NCI-H1092 (cell line): ENCODE data around the gene AMY2B.
"Not testable (repeated sequence)": the region's sequence is repeated elsewhere in the genome, so short reads cannot be mapped to it uniquely, and the experiment has no call there.

Experiments used
- DNase-seq: peaks from one replicate; lab custom pipeline; 2025; lab: John Stamatoyannopoulos, UW

Gene AMY2B

GRCh38 chr1:103571289-103571688 lies at the start of gene AMY2B:
AMY2B (plus strand) TSS chr1:103571589; CDS start chr1:103571603, 14 bp downstream.
- DNase-seq = not testable (repeated sequence)

- DNase-seq = no peak
These were observed 48.0 kb upstream of the AMY2B start for GRCh38 chr1:103523346-103523745.

GRCh38 chr1:103525114-103525606 lies 46.2 kb upstream of the AMY2B start:
- no peak for DNase-seq

GRCh38 chr1:103525607-103526507 lies 45.5 kb upstream of the AMY2B start, which contains the start of gene RNPC3:
RNPC3 (plus strand) TSS chr1:103525699; CDS start chr1:103526071, 372 bp downstream.
- peak; percentile 91 for DNase-seq

- no peak for DNase-seq
These were observed 44.1 kb upstream of the AMY2B start for GRCh38 chr1:103527331-103527730.

GRCh38 chr1:103529746-103530145 lies 41.6 kb upstream of the AMY2B start:
- DNase-seq = no peak

- no peak for DNase-seq
These were observed 33.2 kb upstream of the AMY2B start for GRCh38 chr1:103538226-103538625.

GRCh38 chr1:103541431-103541830 lies 30.0 kb upstream of the AMY2B start:
- DNase-seq = no peak

- DNase-seq = no peak
These were observed 24.9 kb upstream of the AMY2B start for GRCh38 chr1:103546496-103546895.

GRCh38 chr1:103547840-103548239 lies 23.5 kb upstream of the AMY2B start:
- DNase-seq = no peak

GRCh38 chr1:103560427-103560826 lies 11.0 kb upstream of the AMY2B start:
- DNase-seq = no peak

- not testable (repeated sequence) for DNase-seq
These were observed 10.3 kb upstream of the AMY2B start for GRCh38 chr1:103561124-103561523.

GRCh38 chr1:103561643-103562395 lies 9.6 kb upstream of the AMY2B start:
- DNase-seq = no peak

- DNase-seq = no peak
These were observed 8.3 kb upstream of the AMY2B start for GRCh38 chr1:103563056-103563455.

GRCh38 chr1:103569493-103569892 lies 1.9 kb upstream of the AMY2B start:
- DNase-seq = no peak

- DNase-seq = no peak
These were observed 4.7 kb downstream of the AMY2B start for GRCh38 chr1:103576065-103576464.

GRCh38 chr1:103576784-103577183 lies 5.4 kb downstream of the AMY2B start:
- not testable (repeated sequence) for DNase-seq

GRCh38 chr1:103582464-103582863 lies 11.1 kb downstream of the AMY2B start:
- no peak for DNase-seq

- DNase-seq = no peak
These were observed 12.5 kb downstream of the AMY2B start for GRCh38 chr1:103583887-103584286.

- DNase-seq = no peak
These were observed 13.1 kb downstream of the AMY2B start for GRCh38 chr1:103584537-103584936.

GRCh38 chr1:103602740-103603139 lies 31.4 kb downstream of the AMY2B start:
- DNase-seq = not testable (repeated sequence)

GRCh38 chr1:103616362-103616761 lies 45.0 kb downstream of the AMY2B start:
- DNase-seq = no peak
